GM18508 (cell line): ENCODE data around the gene ITPKC.
"Not testable (repeated sequence)": the region's sequence is repeated elsewhere in the genome, so short reads cannot be mapped to it uniquely, and the experiment has no call there.

Source experiments
- ATAC-seq: cut with Tn5 transposase; IDR thresholded peaks from one replicate; pipeline ENCODE4 v1.9.1; 2021; ENCODE audit warnings: moderate number of reproducible peaks; ENCODE audit not compliant: insufficient read depth, unreplicated experiment

Gene ITPKC

DNA sequence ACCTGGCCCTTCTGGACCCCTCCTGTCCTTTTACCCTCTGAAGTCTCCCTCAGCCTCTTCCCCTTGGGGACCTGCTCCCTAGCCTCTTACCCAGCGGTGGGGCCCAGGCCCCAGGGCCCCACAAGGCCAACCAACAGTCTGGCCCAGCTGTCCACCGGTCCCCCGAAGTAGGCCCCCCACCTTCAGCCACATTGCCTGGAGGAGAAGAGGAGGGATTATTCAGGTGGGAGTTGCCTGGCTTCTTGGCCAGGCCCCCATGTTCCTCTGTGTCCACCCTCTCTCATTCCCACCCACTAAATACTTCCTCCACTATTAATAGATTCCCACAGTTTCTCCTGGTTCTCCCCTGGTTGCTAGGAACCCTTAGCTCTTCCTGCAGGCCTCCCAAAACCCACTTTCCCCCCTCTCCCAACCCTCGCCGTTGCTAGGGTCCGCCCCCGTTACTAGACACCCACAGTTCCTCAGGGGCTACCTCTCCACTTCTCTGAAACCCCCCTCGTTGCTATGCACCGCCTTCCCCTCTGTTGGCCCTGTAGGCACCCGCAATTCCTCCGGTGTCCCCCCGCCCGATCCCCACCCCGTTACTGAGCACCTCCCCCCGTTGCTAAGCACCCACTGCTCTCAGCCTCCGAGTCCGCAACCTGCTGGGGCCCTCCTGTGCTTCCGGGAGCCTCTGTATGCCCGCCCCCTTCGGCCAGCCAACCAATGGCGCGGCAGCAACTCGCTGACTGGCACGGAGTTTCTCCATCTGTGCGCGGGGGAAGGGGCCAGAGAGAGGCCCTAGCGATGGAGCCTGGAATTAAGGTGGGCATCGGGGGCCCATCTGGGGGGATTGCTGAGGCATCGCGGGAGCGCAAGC is 2.2 kb upstream of the ITPKC start:
- ATAC-seq, result no peak

DNA sequence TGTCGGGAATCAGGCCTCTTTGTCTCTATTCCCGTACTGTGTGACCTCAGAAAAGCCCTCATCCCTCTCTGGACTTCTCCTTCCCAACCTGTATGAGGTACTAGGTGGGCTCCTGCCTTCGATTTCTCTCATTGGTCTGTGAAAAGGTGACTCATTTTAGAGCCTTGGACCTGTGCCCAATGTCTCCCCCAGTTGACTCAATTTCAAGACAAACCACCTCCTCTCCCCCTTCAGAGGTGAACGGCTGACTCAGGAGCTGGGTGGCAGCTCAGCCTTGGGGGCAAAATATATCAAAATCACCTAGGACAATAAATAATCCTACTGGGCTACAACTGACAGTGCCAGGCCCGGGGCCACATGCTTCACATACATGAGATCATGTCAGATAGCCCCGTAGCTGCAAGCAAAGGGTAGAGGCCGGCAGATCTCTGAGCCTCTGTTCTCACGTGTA is 856 bp upstream of the ITPKC start:
- ATAC-seq, result no peak

DNA sequence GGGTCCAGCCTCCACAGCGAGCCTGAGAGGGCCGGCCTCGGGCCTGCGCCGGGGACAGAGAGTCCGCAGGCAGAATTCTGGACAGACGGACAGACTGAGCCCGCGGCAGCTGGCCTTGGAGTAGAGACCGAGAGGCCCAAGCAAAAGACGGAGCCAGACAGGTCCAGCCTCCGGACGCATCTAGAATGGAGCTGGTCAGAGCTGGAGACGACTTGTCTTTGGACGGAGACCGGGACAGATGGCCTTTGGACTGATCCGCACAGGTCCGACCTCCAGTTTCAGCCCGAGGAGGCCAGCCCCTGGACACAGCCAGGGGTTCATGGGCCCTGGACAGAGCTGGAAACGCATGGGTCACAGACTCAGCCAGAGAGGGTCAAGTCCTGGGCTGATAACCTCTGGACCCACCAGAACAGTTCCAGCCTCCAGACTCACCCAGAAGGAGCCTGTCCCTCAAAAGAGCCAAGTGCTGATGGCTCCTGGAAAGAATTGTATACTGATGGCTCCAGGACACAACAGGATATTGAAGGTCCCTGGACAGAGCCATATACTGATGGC is 490 bp downstream of the ITPKC start:
- ATAC-seq, result no peak

- no peak for ATAC-seq
These were observed 1.2 kb downstream of the ITPKC start for GRCh38 chr19:40717880-40718773.

DNA sequence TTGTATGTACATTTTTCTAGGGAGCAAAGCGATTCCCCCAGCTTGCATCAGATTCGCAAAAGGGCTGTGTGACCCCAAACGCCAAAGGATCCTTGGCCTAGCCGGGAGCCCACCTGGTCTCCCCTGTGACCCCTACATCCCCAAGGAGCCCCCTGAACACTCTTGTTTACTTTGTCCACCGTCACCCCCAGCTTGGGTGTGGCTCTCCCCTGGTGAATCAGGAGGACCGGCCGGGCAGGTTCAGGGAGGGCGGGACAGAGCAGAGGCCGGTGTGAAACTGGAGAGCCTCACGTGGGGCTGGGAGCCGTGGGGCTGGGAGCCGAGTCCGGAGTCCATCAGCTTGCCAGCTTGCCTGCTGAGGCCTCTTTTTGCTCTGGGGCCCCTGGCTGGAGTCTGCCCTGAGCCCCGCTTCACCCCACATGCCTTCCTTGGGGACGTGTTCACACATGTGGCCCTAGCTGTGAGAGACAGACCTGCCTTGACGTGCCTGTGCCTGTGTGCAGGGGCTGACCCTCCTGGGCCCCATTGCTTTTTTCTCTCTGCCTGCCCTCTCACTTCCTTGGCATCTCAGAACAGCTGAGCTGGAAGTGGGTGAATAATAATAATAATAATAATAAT is 2.0 kb downstream of the ITPKC start:
- no peak for ATAC-seq

- no peak for ATAC-seq
These were observed 2.5 kb downstream of the ITPKC start for GRCh38 chr19:40719414-40719894.

DNA sequence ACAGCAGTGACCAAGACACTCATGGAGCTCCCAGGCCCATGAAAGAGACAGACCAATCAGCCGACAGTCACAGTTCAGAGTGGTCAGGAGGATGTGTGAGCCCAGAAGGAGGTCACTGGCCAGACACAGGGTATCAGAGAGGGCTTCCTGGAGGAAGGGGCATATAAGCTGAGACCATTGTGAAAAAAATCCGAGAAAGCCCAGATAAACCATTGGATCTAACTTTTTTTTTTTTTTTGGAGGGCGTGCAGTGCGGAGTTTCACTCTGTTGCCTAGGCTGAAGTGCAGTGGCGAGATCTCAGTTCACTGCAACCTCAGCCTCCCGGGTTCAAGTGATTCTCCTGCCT is 4.2 kb downstream of the ITPKC start:
- no peak for ATAC-seq

DNA sequence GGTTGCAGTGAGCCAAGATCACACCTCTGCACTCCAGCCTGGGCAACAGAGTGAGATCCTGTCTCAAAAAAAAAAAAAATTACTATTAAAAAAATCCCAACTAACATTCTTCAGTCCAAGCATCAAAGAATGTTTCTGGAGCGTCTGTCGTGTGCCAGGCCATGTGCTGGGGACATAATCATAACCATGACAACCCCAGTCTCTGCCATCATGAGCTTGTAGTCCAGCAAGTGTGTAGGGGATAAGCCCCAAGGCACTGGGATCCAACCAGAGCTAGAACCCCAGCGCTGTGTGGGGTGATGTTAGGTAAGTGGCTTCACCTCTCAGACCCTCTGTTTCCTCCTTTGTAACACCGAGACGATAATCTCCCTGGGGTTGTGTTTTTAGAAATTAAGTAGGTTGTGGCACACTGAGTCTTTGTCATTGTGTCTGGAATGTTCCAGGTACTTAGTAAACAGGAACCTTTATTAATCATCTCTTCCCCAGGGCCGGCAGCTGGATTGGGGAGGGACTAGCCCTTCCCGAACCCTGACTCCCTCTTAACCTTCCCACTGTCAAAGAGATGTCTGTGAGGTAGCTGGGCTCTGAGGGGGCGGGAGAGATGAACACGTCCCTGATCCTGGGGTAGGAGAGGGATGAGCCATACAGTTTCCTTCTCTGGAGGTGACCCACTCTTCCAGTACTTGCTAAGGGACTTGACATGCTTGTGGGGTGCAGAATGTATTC is 5.2 kb downstream of the ITPKC start:
- ATAC-seq, result no peak

- ATAC-seq, result no peak
These were observed 6.8 kb downstream of the ITPKC start for GRCh38 chr19:40723661-40724254.

- ATAC-seq, result no peak
These were observed 7.4 kb downstream of the ITPKC start for GRCh38 chr19:40724315-40724714.

- ATAC-seq, result no peak
These were observed 7.9 kb downstream of the ITPKC start for GRCh38 chr19:40724855-40725254.

- ATAC-seq, result no peak
These were observed 9.4 kb downstream of the ITPKC start for GRCh38 chr19:40726279-40726678.

- ATAC-seq, result not testable (repeated sequence)
These were observed 13.2 kb downstream of the ITPKC start for GRCh38 chr19:40730065-40730464.

- not testable (repeated sequence) for ATAC-seq
These were observed 15.4 kb downstream of the ITPKC start for GRCh38 chr19:40732304-40732703.

DNA sequence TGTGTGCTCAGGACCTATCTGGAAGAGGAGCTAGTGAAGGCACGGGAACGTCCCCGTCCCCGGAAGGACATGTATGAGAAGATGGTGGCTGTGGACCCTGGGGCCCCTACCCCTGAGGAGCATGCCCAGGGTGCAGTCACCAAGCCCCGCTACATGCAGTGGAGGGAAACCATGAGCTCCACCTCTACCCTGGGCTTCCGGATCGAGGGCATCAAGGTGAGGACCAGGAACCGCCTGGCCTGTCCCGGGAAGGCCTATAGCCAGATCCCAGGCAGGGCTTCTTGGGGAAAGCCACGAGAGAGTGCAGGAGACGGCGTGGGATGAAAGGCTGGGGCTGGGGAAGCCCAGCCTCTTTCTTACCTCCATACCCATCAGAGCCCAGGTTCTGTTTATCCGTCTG is 16.2 kb downstream of the ITPKC start:
- ATAC-seq, result no peak

DNA sequence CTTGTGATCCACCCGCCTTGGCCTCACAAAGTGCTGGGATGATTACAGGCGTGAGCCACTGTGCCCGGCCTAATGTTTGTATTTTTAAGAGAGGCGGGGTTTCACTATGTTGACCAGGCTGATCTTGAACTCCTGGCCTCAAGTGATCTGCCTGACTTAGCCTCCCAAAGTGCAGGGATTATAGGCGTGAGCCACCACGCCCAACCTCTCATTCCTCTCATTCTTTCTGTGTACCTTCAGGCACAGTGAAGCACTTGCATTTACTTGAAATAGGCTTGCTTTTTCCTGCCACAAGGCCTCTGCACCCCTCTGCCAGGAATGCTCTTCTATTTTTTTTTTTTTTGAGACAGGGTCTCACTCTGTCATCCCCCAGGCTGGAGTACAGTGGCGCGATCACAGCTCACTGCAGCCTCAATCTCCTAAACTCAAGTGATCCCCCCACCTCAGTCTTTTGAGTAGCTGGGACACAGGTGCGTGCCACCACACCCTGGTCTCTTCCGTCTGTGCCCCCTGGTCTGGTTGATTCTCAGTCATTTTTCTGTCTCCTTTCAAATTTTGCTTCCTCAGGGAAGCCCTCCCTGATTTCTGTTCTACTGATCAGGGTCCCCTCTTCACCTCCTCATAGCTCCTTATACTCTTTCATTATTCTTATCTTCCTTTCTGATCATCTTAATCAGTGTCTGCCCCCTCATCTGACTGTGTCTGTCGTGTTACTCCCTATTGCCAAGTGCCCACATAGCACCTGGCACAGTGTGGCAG is 18.3 kb downstream of the ITPKC start:
- no peak for ATAC-seq

DNA sequence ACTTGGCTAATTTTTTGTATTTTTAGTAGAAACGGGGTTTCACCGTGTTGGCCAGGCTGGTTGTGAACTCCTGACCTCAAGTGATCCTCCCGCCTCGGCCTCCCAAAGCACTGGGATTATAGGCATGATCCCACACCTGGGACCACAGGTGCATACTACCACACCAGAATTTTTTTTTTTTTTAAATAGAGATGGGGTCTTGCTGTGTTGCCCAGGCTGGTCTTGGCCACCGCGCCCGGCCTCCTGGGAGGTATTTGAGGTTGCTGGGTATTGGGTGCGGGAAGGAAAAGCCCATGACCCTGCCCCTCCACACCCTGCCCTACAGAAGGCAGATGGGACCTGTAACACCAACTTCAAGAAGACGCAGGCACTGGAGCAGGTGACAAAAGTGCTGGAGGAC is 19.7 kb downstream of the ITPKC start:
- no peak for ATAC-seq

DNA sequence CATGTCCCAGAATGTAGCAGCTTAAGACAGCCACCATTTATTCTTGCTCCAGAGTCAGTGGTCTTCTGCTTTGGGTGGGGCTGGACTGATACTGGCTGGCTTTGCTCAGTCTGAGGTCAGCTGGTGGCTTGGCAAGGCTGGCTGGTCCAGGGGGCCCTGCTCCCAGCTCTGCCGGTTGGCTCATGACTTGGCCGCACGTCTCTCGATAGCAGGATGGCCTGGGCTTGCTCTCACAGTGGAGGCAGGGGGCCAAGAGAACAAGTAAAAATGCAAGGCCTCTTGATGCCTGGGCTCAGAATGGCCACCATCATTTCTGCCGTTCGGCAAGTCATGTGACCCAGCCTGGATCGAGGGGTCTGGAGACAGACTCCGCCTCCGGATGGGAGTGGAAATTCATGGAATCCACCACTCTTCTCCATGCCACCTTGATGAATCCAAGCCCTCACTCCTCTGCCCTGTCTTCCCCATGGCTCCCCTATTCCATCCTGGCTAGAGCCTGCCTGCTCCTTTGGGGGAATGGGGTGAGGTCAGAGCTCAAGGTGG is 20.3 kb downstream of the ITPKC start:
- ATAC-seq, result no peak
